Measurements from ENCODE around the gene PTPRA. TPM values are rescaled to one million over a fixed set of nuclear protein-coding genes. Genes with fewer than 3 reads are reported as not detected.

The PTPRA gene
- total RNA-seq, 2 experiments from 2014 or later: 65.4 to 69.5 TPM

DNA sequence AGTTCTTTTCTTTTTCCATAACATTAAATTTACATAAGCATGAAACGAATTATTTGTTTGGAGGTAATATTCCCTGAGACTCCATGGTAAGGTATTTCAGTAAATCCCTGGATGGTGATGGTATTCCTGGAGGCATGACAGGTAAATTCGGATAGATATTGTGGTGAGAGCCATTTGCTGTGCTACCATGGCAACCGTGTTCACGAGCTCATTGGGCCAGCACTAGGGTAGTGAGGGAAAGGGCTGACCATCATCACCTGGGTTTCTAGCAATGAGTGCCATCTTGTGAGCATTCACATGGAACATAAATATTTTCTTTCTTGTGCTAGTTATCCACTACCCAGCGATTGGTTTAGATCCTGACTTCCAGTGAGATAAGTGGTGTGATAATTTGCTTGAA is 118.3 kb downstream of the PTPRA start:
- no peaks in the 10 kb centered on the region for H3K9me3 Mint-ChIP-seq
- CTCF ChIA-PET: no interaction called here
- no peaks in the 10 kb centered on the region for H3K27me3 ChIP-seq (ENCODE audit: control insufficient read depth in 1 of 2, insufficient read depth in 2 of 2, low read length in 2 of 2)
- H3K27me3 Mint-ChIP-seq: no peaks in the 10 kb centered on the region
- H3K4me3 ChIP-seq (ENCODE audit: low read length): no peak overlapping the region
- H3K27ac ChIP-seq (ENCODE audit: low read depth in 1 of 2, low read length in 2 of 2): no peak overlapping the region
- DNase-seq: no peak
- H3K9me3 ChIP-seq (ENCODE audit: control insufficient read depth in 1 of 2, insufficient read depth in 1 of 2, low read length in 2 of 2): no peaks in the 10 kb centered on the region
- ATAC-seq (ENCODE audit: poor library complexity): no peak
- no peaks in the 10 kb centered on the region for H3K4me1 Mint-ChIP-seq (ENCODE audit: low read depth)
- no peaks in the 10 kb centered on the region for H3K4me1 ChIP-seq (ENCODE audit: insufficient read depth, low read length)
- H3K27ac Mint-ChIP-seq: no peak overlapping the region
- peaks cover 85% of the 10 kb centered on the region for H3K36me3 ChIP-seq (ENCODE audit: insufficient read depth, low read length)
- POLR2A ChIA-PET: no interaction called here
- H3K4me3 Mint-ChIP-seq: no peak overlapping the region
- TF ChIP-seq, protein P1, sequence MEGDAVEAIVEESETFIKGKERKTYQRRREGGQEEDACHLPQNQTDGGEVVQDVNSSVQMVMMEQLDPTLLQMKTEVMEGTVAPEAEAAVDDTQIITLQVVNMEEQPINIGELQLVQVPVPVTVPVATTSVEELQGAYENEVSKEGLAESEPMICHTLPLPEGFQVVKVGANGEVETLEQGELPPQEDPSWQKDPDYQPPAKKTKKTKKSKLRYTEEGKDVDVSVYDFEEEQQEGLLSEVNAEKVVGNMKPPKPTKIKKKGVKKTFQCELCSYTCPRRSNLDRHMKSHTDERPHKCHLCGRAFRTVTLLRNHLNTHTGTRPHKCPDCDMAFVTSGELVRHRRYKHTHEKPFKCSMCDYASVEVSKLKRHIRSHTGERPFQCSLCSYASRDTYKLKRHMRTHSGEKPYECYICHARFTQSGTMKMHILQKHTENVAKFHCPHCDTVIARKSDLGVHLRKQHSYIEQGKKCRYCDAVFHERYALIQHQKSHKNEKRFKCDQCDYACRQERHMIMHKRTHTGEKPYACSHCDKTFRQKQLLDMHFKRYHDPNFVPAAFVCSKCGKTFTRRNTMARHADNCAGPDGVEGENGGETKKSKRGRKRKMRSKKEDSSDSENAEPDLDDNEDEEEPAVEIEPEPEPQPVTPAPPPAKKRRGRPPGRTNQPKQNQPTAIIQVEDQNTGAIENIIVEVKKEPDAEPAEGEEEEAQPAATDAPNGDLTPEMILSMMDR (IDR thresholded peaks at IDR 0.05): no peak
- intact Hi-C loops (cut with DNase I, micrococcal nuclease): no loop called here
- H3K36me3 Mint-ChIP-seq (ENCODE audit: low read depth): peaks cover 53% of the 10 kb centered on the region

DNA sequence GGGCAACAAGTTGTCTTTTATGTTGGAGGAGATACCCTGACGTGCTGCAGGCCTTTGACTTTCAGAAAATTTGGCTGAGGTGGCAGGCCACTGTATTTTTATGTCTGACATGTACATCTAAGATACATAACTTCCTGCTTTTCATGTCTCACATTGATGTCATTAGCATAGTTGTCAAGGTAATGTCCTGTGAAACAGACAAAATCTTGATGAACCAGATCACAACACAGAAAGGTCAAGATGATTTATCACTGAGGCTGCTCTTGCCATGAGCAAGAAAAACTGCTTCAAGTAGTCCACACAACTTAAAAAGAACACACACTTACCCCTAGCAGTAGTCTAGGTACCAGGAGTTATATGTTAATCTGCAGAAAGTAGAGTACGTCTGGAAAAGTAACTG is 120.0 kb downstream of the PTPRA start:
- no peak for ATAC-seq (ENCODE audit: poor library complexity)
- TF ChIP-seq, protein P1 (IDR thresholded peaks at IDR 0.05): no peak
- peaks cover 65% of the 10 kb centered on the region for H3K36me3 Mint-ChIP-seq (ENCODE audit: low read depth)

DNA sequence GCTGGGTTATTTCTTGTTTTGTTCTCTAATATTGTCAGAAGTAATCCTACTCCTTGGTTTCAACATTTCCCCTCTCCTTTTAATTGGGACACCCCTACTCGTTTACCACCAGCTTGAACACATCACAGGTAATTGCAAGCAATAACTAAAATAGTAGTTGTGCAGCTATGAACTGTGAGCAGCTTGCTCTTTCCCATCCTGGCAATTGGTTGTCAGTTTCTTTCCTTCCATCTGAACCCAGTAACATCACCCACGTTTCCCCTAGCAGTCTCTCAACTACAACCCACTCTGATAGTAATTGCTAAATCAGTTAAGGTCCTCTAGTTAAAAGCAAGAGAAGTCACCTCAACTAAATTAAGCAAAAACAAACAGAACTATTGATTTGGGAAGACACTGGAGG is 122.5 kb downstream of the PTPRA start:
- H3K4me3 ChIP-seq (ENCODE audit: low read length): no peak overlapping the region
- peaks cover 44% of the 10 kb centered on the region for H3K36me3 ChIP-seq (ENCODE audit: insufficient read depth, low read length)
- Mint-ChIP-seq H3K9me3 (no peaks in the 10 kb centered on the region), H3K27ac (no peak overlapping the region), H3K4me3 (no peak overlapping the region), H3K4me1 (ENCODE audit: low read depth) (no peaks in the 10 kb centered on the region), H3K27me3 (no peaks in the 10 kb centered on the region), H3K36me3 (ENCODE audit: low read depth) (peaks cover 69% of the 10 kb centered on the region)
- intact Hi-C loops (cut with DNase I, micrococcal nuclease): no loop called here
- CTCF ChIA-PET: no interaction called here
- TF ChIP-seq, protein P1 (IDR thresholded peaks at IDR 0.05): no peak
- H3K9me3 ChIP-seq (ENCODE audit: control insufficient read depth in 1 of 2, insufficient read depth in 1 of 2, low read length in 2 of 2): no peaks in the 10 kb centered on the region
- no peak overlapping the region for H3K27ac ChIP-seq (ENCODE audit: low read depth in 1 of 2, low read length in 2 of 2)
- POLR2A ChIA-PET: no interaction called here
- H3K27me3 ChIP-seq (ENCODE audit: control insufficient read depth in 1 of 2, insufficient read depth in 2 of 2, low read length in 2 of 2): no peaks in the 10 kb centered on the region
- ATAC-seq (ENCODE audit: poor library complexity): no peak
- no peaks in the 10 kb centered on the region for H3K4me1 ChIP-seq (ENCODE audit: insufficient read depth, low read length)
- no peak for DNase-seq

More for the DNA sequence above, 120.0 kb downstream of the PTPRA start:
- H3K4me3 ChIP-seq (ENCODE audit: low read length): no peak overlapping the region
- H3K27me3 ChIP-seq (ENCODE audit: control insufficient read depth in 1 of 2, insufficient read depth in 2 of 2, low read length in 2 of 2): no peaks in the 10 kb centered on the region
- POLR2A ChIA-PET: no interaction called here
- Mint-ChIP-seq H3K4me3 (no peak overlapping the region), H3K27me3 (no peaks in the 10 kb centered on the region), H3K9me3 (no peaks in the 10 kb centered on the region), H3K4me1 (ENCODE audit: low read depth) (no peaks in the 10 kb centered on the region), H3K27ac (no peak overlapping the region)
- no peaks in the 10 kb centered on the region for H3K9me3 ChIP-seq (ENCODE audit: control insufficient read depth in 1 of 2, insufficient read depth in 1 of 2, low read length in 2 of 2)
- CTCF ChIA-PET: no interaction called here
- H3K4me1 ChIP-seq (ENCODE audit: insufficient read depth, low read length): no peaks in the 10 kb centered on the region
- H3K27ac ChIP-seq (ENCODE audit: low read depth in 1 of 2, low read length in 2 of 2): no peak overlapping the region
- intact Hi-C loops (cut with DNase I, micrococcal nuclease): no loop called here
- H3K36me3 ChIP-seq (ENCODE audit: insufficient read depth, low read length): peaks cover 68% of the 10 kb centered on the region
- no peak for DNase-seq

All from CD4-positive, alpha-beta T cell (primary cell).